HEK293 (cell line): ENCODE data around the gene TOR2A.

Experiments used
- CTCF ChIA-PET: fragments of 350-600 bp; formaldehyde crosslinking; extraction: SDS; loops from one replicate; lab custom pipeline; 2021; ENCODE audit warnings: antibody characterized with exemption; lab: Yijun Ruan, JAX
- POLR2A ChIA-PET: fragments of 300-600 bp; formaldehyde crosslinking; extraction: SDS; loops from one replicate; lab custom pipeline; 2020; ENCODE audit warnings: antibody characterized with exemption, inconsistent platforms; lab: Yijun Ruan, JAX
- H3K27ac ChIP-seq: fragments of 200-500 bp; sonication (Bioruptor generic); 2 replicates; pipeline ENCODE4 v1.5.1; 2014; ENCODE audit warnings: low read depth, low read length, control low read depth, inconsistent platforms; ENCODE audit errors: extremely low read depth
- H3K36me3 ChIP-seq, 2 experiments: fragments of 200-500 bp in 1 of 2; sonication (Bioruptor generic) in 1 of 2; 1 replicate in 1 of 2; 2 replicates in 1 of 2; pipeline ENCODE4 v1.5.1; 2014 to 2017; ENCODE audit warnings: inconsistent platforms in 2 of 2, low read length in 2 of 2; ENCODE audit not compliant: control insufficient read depth in 2 of 2, insufficient read depth in 1 of 2
- H3K4me1 ChIP-seq: fragments of 200-500 bp; sonication (Bioruptor generic); 2 replicates; pipeline ENCODE4 v1.5.1; 2014; ENCODE audit warnings: mild to moderate bottlenecking, low read length, inconsistent platforms; ENCODE audit not compliant: control insufficient read depth, insufficient read depth
- H3K4me3 ChIP-seq: 2 replicates; pipeline ENCODE4 v1.5.1; 2011; ENCODE audit warnings: low read depth, mild to moderate bottlenecking, control low read depth, low read length, moderate library complexity
- H3K9me3 ChIP-seq: fragments of 200-500 bp; sonication (Bioruptor generic); 2 replicates; pipeline ENCODE4 v1.5.1; 2014; ENCODE audit warnings: low read depth, low read length, inconsistent platforms; ENCODE audit not compliant: control insufficient read depth, insufficient read depth
- BCL11B ChIP-seq: fragments of 450-650 bp; formaldehyde crosslinking; IDR thresholded peaks from 2 replicates; pipeline ENCODE4 v1.5.1; 2016; ENCODE audit warnings: low read depth, missing biosample characterization, missing genetic modification characterization
- GLI4 ChIP-seq: fragments of 450-650 bp; formaldehyde crosslinking; IDR thresholded peaks from 2 replicates; pipeline ENCODE4 v1.5.1; 2016; ENCODE audit warnings: missing biosample characterization, missing genetic modification characterization
- KLF9 ChIP-seq: fragments of 450-650 bp; formaldehyde crosslinking; IDR thresholded peaks from 2 replicates; pipeline ENCODE4 v1.5.1; 2016; ENCODE audit warnings: missing biosample characterization, missing genetic modification characterization, low read depth
- MZF1 ChIP-seq: fragments of 450-650 bp; formaldehyde crosslinking; IDR thresholded peaks from 2 replicates; pipeline ENCODE4 v1.5.1; 2017; ENCODE audit warnings: missing biosample characterization, missing genetic modification characterization, borderline replicate concordance
- REPIN1 ChIP-seq: fragments of 450-650 bp; formaldehyde crosslinking; IDR thresholded peaks from 2 replicates; pipeline ENCODE4 v1.5.1; 2017; ENCODE audit warnings: missing biosample characterization, missing genetic modification characterization, low read depth
- SCRT1 ChIP-seq: fragments of 450-650 bp; formaldehyde crosslinking; IDR thresholded peaks from 2 replicates; pipeline ENCODE4 v1.5.1; 2016; ENCODE audit warnings: missing biosample characterization, missing genetic modification characterization, borderline replicate concordance
- SCRT2 ChIP-seq: fragments of 450-650 bp; formaldehyde crosslinking; IDR thresholded peaks from 2 replicates; pipeline ENCODE4 v1.5.1; 2016; ENCODE audit warnings: missing biosample characterization, missing genetic modification characterization
- YY1 ChIP-seq: fragments of 450-650 bp; formaldehyde crosslinking; IDR thresholded peaks from 2 replicates; pipeline ENCODE4 v1.5.1; 2018; ENCODE audit warnings: missing biosample characterization, missing genetic modification characterization
- ZBTB20 ChIP-seq: fragments of 450-650 bp; formaldehyde crosslinking; IDR thresholded peaks from 2 replicates; pipeline ENCODE4 v1.5.1; 2016; ENCODE audit warnings: missing biosample characterization, missing genetic modification characterization
- ZBTB7A ChIP-seq: fragments of 450-650 bp; formaldehyde crosslinking; IDR thresholded peaks from 2 replicates; pipeline ENCODE4 v1.5.1; 2016; ENCODE audit warnings: low read depth, missing biosample characterization, missing genetic modification characterization
- ZNF112 ChIP-seq: fragments of 450-650 bp; formaldehyde crosslinking; IDR thresholded peaks from 2 replicates; pipeline ENCODE4 v1.5.0; 2017; ENCODE audit warnings: missing biosample characterization, missing genetic modification characterization
- ZNF140 ChIP-seq: fragments of 450-650 bp; formaldehyde crosslinking; IDR thresholded peaks from 2 replicates; pipeline ENCODE4 v1.5.1; 2016; ENCODE audit warnings: missing biosample characterization, missing genetic modification characterization
- ZNF155 ChIP-seq: fragments of 450-650 bp; formaldehyde crosslinking; IDR thresholded peaks from 2 replicates; pipeline ENCODE4 v1.5.1; 2016; ENCODE audit warnings: missing biosample characterization, missing genetic modification characterization
- ZNF335 ChIP-seq: fragments of 450-650 bp; formaldehyde crosslinking; conservative IDR thresholded peaks from 2 replicates; pipeline ENCODE4 v1.5.1; 2016; ENCODE audit warnings: missing biosample characterization, missing genetic modification characterization
- ZNF391 ChIP-seq: fragments of 450-650 bp; formaldehyde crosslinking; IDR thresholded peaks from 2 replicates; pipeline ENCODE4 v1.5.1; 2016; ENCODE audit warnings: low read depth, missing biosample characterization, missing genetic modification characterization, borderline replicate concordance
- ZNF426 ChIP-seq: fragments of 450-650 bp; formaldehyde crosslinking; IDR thresholded peaks from 2 replicates; pipeline ENCODE4 v1.5.1; 2017; ENCODE audit warnings: missing biosample characterization, missing genetic modification characterization, mild to moderate bottlenecking, inconsistent platforms, moderate library complexity
- ZNF510 ChIP-seq: fragments of 450-650 bp; formaldehyde crosslinking; IDR thresholded peaks from 2 replicates; pipeline ENCODE4 v1.5.1; 2018; ENCODE audit warnings: mild to moderate bottlenecking, missing genetic modification characterization, missing biosample characterization; ENCODE audit not compliant: insufficient replicate concordance
- ZNF521 ChIP-seq: fragments of 450-650 bp; formaldehyde crosslinking; IDR thresholded peaks from 2 replicates; pipeline ENCODE4 v1.5.1; 2017; ENCODE audit warnings: missing biosample characterization, mild to moderate bottlenecking, missing genetic modification characterization
- ZNF530 ChIP-seq: fragments of 450-650 bp; formaldehyde crosslinking; IDR thresholded peaks from 2 replicates; pipeline ENCODE4 v1.5.1; 2016; ENCODE audit warnings: low read depth, missing biosample characterization, missing genetic modification characterization
- ZNF600 ChIP-seq: fragments of 450-650 bp; formaldehyde crosslinking; IDR thresholded peaks from 2 replicates; pipeline ENCODE4 v1.5.1; 2016; ENCODE audit warnings: missing biosample characterization, missing genetic modification characterization
- ZNF660 ChIP-seq: fragments of 450-650 bp; IDR thresholded peaks from 2 replicates; pipeline ENCODE4 v1.5.1; 2018; ENCODE audit warnings: missing biosample characterization, mild to moderate bottlenecking, missing genetic modification characterization
- ZNF664 ChIP-seq: fragments of 450-650 bp; formaldehyde crosslinking; IDR thresholded peaks from 2 replicates; pipeline ENCODE4 v1.5.1; 2016; ENCODE audit warnings: missing biosample characterization, missing genetic modification characterization
- ZNF701 ChIP-seq: fragments of 450-650 bp; formaldehyde crosslinking; IDR thresholded peaks from 2 replicates; pipeline ENCODE4 v1.5.1; 2016; ENCODE audit warnings: missing biosample characterization, missing genetic modification characterization
- ZNF768 ChIP-seq: fragments of 450-650 bp; formaldehyde crosslinking; IDR thresholded peaks from 2 replicates; pipeline ENCODE4 v1.5.1; 2018; ENCODE audit warnings: missing biosample characterization, mild to moderate bottlenecking, missing genetic modification characterization
- TF ChIP-seq, protein P1 (sequence below): fragments of 450-650 bp; formaldehyde crosslinking; IDR thresholded peaks from 2 replicates; pipeline ENCODE4 v1.5.1; 2016; ENCODE audit warnings: missing biosample characterization, missing genetic modification characterization

Gene TOR2A

DNA sequence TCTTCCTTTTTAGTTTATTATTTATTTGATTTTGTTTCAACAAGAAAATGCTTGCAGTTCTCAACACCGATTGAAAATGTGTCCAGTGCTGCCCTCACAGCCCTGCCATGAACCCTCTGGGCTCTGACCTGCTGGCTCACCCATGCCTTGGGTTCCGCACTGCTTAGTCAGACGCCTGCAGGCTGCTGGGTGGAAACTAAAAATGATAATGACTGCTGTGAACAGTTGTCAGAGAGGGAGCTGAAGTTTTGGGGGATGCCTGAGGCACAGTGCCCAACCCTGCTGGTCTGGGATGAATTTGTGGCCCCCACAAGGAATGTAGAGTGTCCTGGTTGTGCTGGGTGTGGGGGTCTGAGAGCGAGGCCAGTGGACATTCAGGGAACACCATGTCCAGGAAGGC is 50.5 kb downstream of the TOR2A start:
- TF ChIP-seq, protein P1, sequence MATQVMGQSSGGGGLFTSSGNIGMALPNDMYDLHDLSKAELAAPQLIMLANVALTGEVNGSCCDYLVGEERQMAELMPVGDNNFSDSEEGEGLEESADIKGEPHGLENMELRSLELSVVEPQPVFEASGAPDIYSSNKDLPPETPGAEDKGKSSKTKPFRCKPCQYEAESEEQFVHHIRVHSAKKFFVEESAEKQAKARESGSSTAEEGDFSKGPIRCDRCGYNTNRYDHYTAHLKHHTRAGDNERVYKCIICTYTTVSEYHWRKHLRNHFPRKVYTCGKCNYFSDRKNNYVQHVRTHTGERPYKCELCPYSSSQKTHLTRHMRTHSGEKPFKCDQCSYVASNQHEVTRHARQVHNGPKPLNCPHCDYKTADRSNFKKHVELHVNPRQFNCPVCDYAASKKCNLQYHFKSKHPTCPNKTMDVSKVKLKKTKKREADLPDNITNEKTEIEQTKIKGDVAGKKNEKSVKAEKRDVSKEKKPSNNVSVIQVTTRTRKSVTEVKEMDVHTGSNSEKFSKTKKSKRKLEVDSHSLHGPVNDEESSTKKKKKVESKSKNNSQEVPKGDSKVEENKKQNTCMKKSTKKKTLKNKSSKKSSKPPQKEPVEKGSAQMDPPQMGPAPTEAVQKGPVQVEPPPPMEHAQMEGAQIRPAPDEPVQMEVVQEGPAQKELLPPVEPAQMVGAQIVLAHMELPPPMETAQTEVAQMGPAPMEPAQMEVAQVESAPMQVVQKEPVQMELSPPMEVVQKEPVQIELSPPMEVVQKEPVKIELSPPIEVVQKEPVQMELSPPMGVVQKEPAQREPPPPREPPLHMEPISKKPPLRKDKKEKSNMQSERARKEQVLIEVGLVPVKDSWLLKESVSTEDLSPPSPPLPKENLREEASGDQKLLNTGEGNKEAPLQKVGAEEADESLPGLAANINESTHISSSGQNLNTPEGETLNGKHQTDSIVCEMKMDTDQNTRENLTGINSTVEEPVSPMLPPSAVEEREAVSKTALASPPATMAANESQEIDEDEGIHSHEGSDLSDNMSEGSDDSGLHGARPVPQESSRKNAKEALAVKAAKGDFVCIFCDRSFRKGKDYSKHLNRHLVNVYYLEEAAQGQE (tag by site-specific recombination): no peak
- TF ChIP-seq SCRT1 (tag by site-specific recombination) (no peak), ZNF521 (tag by site-specific recombination) (no peak), ZNF530 (tag by site-specific recombination) (no peak), MZF1 (tag by site-specific recombination) (no peak), BCL11B (no peak)
- Histone ChIP-seq H3K9me3 (no peaks in the 10 kb centered on the region), H3K4me1 (no peaks in the 10 kb centered on the region), H3K36me3 (peaks cover 0 to 57% of the 10 kb centered on the region in 2 experiments; a peak in 1 of 3 replicates), H3K27ac (no peak overlapping the region), H3K4me3 (no peak overlapping the region)
- ChIA-PET POLR2A (no interaction called here), CTCF (interaction anchor here (1.0 kb wide), 1 partner anchor 9 kb away, joined by 6 read pairs; no protein-coding TSS in a partner anchor)

DNA sequence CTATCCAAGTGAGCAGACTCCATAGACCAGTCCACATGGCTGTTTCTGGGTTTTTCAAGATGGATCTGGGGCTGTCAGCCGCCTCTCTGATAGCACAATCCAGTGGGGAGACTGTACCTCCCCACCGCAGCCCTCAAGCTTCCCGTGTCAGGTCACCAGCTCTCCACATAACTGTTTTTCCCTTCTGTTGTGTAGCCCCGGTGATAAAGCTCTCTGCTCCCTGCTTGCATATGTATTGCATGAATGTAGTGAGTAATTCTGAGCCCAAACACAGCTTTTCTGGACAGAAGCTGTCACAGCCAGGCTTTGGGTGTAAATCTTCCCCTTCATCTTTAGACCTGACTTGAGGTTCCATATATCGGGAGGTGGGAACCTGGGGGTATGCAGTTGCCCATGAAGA is 51.4 kb downstream of the TOR2A start:
- Histone ChIP-seq H3K36me3 (peaks cover 0 to 56% of the 10 kb centered on the region in 2 experiments; a peak in 1 of 3 replicates), H3K27ac (no peak overlapping the region), H3K4me1 (no peaks in the 10 kb centered on the region)
- CTCF ChIA-PET: no interaction called here
- no peak for TF ChIP-seq SCRT2 (tag by site-specific recombination)
- no peak for TF ChIP-seq ZNF155 (tag by site-specific recombination)
- TF ChIP-seq ZBTB20 (tag by site-specific recombination): no peak
- no peak for TF ChIP-seq ZNF112
- no peak for TF ChIP-seq KLF9 (tag by site-specific recombination)
- TF ChIP-seq GLI4: no peak
- no peak for TF ChIP-seq REPIN1 (tag by site-specific recombination)
- TF ChIP-seq, all 188 proteins: peak for 0
- Histone ChIP-seq H3K4me3 (no peak overlapping the region), H3K9me3 (no peaks in the 10 kb centered on the region)
- POLR2A ChIA-PET: interaction anchor here (1.4 kb wide), 1 partner anchor 51 kb away, joined by 3 read pairs; no protein-coding TSS in a partner anchor

DNA sequence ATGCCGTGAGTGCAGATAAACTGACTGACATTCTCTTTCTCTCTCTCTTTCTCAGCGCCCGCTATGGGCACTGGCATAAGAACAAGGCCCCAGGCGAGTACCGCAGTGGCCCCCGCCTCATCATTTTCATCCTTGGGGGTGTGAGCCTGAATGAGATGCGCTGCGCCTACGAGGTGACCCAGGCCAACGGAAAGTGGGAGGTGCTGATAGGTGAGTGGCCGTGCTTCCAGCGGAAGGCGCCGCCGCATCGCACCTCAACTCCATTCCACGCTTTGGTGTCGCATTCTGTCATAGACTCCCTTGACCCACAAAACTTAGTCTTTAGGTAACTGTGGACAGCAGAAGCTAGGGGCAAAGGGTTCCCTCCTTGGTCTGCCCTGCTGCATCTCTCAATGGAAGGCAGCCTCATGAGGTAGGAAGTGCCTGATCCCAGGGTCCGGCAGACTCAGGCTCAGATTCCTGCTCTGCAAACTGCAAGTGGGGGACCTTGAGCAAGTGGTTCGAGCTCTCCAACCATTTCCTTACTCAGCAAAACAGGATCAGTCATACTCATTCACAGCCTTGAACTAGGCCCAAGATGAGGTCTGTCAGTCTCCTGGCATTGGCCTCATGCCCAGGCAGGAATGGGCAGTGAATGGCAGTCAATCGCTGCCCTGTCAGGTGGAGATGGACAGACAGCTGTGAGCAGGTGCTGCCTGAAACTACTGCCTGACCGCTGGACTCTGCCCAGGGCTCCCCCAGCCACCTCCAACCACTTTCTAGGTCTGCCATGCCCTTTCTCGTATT is 52.5 kb downstream of the TOR2A start:
- peaks cover 0 to 54% of the 10 kb centered on the region in 2 experiments; a peak in 2 of 3 replicates for H3K36me3 ChIP-seq
- CTCF ChIA-PET: interaction anchor here (0.6 kb wide), 1 partner anchor 379 kb away, joined by 3 read pairs; no protein-coding TSS in a partner anchor
- no peak overlapping the region for H3K27ac ChIP-seq
- no peak overlapping the region for H3K4me3 ChIP-seq
- H3K9me3 ChIP-seq: no peaks in the 10 kb centered on the region
- POLR2A ChIA-PET: interaction anchor here (1.4 kb wide), 1 partner anchor 52 kb away, joined by 3 read pairs; no protein-coding TSS in a partner anchor
- no peaks in the 10 kb centered on the region for H3K4me1 ChIP-seq
- no peak for TF ChIP-seq ZNF510
- TF ChIP-seq ZNF335 (tag by site-specific recombination): no peak
- TF ChIP-seq YY1: no peak
- TF ChIP-seq GLI4: no peak
- no peak for TF ChIP-seq ZNF140 (tag by site-specific recombination)
- no peak for TF ChIP-seq ZBTB7A (tag by site-specific recombination)
- no peak for TF ChIP-seq ZNF768 (tag by site-specific recombination)
- no peak for TF ChIP-seq ZNF664
- no peak for TF ChIP-seq ZNF660 (tag by site-specific recombination)
- TF ChIP-seq, protein P1 (tag by site-specific recombination): no peak
- TF ChIP-seq ZNF701 (tag by site-specific recombination): no peak
- no peak for TF ChIP-seq ZNF391 (tag by site-specific recombination)
- no peak for TF ChIP-seq ZNF600 (tag by site-specific recombination)
- TF ChIP-seq ZNF155 (tag by site-specific recombination): no peak
- no peak for TF ChIP-seq ZNF426 (tag by site-specific recombination)
